Measurements from ENCODE around the gene IRGC. TPM values are rescaled to one million over a fixed set of nuclear protein-coding genes. Genes with fewer than 3 reads are reported as not detected.

Gene IRGC, protein sequence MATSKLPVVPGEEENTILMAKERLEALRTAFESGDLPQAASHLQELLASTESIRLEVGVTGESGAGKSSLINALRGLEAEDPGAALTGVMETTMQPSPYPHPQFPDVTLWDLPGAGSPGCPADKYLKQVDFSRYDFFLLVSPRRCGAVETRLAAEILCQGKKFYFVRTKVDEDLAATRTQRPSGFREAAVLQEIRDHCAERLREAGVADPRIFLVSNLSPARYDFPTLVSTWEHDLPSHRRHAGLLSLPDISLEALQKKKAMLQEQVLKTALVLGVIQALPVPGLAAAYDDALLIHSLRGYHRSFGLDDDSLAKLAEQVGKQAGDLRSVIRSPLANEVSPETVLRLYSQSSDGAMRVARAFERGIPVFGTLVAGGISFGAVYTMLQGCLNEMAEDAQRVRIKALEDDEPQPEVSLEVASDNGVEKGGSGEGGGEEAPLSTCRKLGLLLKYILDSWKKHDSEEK
- not detected for total RNA-seq

DNA sequence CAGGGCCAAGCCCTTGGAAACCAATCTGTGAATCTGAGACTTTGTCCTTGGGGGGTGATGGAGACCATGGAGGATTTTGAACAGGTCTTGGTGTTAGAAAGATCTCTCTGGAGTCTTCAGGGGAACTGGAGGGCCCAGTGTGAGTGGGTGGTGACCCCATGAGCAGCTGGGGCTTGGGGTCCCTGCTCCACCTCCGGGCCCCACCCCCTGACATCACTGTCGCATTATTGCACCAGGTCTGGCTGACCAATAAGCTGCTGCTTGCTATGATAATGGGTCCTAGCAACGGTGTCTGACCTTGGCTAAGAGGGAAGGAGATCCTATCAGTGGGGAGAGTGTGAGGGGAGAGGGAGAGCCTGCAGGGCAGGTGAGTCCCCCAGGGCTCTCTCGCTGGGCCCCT lies at the start of gene IRGC:
Gene IRGC (plus strand): TSS at position 301 of the 400 bp plus-strand sequence. CDS start 2,483 bp downstream, outside the sequence.
- Histone ChIP-seq H3K27me3 (no peaks in the 10 kb centered on the region), H3K27ac (no peak within 1 kb of the TSS), H3K36me3 (no peaks in the 10 kb centered on the region), H3K4me3 (no peak within 1 kb of the TSS), H3K4me1 (no peaks in the 10 kb centered on the region), H3K9me3 (no peaks in the 10 kb centered on the region)
- DNase-seq (ENCODE audit: low spot score in 2 of 2): no peak
- no peak for TF ChIP-seq POLR2A (IDR thresholded peaks at IDR 0.05)
- intact Hi-C loops (cut with DNase I; ENCODE audit: low total_unique reads): loop anchor here (10.0 kb wide), 1 partner anchor 401 kb away; no protein-coding TSS in a partner anchor

DNA sequence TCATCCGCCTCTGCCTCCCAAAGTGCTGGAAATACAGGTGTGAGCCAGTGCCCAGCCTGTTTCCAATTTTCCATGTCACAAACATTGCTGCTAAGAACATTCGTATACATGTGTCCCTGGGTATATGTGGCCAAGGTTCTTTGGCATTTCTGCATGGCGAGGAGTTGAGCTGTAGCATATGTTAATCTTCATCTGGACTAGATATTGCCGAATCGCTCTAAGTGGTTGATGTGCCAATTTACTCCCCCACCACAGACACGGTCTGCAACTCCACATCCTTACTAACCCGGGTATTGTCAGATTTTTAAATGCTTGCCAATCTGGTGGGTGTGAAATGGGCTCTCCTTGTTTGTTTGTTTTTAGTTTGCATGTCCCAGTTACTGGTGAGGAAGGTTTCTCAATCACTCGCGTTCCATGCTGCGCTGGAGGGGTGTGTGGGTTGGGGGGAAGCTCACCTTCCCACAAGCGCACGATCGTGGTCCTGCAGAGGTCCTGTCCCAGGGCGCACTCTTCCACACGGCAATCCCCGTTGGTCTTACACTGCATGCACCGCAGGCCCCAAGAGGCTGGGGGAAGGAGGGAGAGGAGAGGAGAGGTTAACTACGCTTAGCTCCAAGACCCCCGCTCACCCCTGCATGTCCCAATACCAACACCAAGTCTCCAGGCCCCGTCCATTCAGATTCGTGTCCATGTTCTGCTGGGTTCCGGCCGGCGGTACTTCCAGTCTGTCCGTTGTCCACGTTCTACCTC lies 48.6 kb upstream of the IRGC start:
- no peak for DNase-seq (ENCODE audit: low spot score in 2 of 2)
- intact Hi-C loops (cut with DNase I; ENCODE audit: low total_unique reads): no loop called here
- Histone ChIP-seq H3K27ac (peak overlapping the region in 1 of 2 donors; percentile 94), H3K9me3 (no peaks in the 10 kb centered on the region), H3K4me1 (no peaks in the 10 kb centered on the region), H3K36me3 (no peaks in the 10 kb centered on the region), H3K27me3 (no peaks in the 10 kb centered on the region), H3K4me3 (peak overlapping the region; percentile 22 to 72 (median 64))
- TF ChIP-seq POLR2AphosphoS5 (IDR thresholded peaks at IDR 0.05) (no peak), POLR2A (IDR thresholded peaks at IDR 0.05) (no peak)
- TF ChIP-seq, protein P1, sequence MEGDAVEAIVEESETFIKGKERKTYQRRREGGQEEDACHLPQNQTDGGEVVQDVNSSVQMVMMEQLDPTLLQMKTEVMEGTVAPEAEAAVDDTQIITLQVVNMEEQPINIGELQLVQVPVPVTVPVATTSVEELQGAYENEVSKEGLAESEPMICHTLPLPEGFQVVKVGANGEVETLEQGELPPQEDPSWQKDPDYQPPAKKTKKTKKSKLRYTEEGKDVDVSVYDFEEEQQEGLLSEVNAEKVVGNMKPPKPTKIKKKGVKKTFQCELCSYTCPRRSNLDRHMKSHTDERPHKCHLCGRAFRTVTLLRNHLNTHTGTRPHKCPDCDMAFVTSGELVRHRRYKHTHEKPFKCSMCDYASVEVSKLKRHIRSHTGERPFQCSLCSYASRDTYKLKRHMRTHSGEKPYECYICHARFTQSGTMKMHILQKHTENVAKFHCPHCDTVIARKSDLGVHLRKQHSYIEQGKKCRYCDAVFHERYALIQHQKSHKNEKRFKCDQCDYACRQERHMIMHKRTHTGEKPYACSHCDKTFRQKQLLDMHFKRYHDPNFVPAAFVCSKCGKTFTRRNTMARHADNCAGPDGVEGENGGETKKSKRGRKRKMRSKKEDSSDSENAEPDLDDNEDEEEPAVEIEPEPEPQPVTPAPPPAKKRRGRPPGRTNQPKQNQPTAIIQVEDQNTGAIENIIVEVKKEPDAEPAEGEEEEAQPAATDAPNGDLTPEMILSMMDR (IDR thresholded peaks at IDR 0.05): no peak

DNA sequence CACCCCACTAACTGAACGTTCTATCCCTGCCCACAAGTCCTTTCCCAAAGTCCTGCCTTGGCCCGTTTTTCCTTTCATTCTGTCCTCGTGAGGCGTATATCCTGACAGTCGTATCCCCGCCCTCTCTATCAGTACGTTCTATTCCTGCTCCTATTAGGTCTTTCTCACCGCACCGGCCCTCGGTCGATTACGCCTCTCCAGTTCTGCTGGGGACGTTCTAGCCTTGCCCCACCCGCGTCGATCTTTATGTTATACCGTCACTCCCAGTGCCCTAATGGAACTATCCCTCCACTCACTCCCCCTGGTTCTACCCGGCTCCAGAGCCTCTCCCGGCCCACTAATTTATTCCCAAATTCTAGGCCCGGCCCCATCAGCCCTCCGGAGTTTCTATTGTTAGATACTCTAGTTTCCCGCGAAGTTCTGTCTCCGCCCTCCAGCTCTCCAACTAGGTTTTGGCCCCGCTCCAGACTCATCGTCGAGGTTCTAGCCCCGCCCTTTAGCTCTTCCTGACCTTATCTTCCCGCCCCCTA lies 47.9 kb upstream of the IRGC start:
- TF ChIP-seq POLR2AphosphoS5 (IDR thresholded peaks at IDR 0.05) (no peak), POLR2A (IDR thresholded peaks at IDR 0.05) (no peak)
- TF ChIP-seq, protein P1 (IDR thresholded peaks at IDR 0.05): no peak
- H3K4me1 ChIP-seq: no peaks in the 10 kb centered on the region
- H3K9me3 ChIP-seq: no peaks in the 10 kb centered on the region
- H3K27me3 ChIP-seq: no peaks in the 10 kb centered on the region
- DNase-seq (ENCODE audit: low spot score in 2 of 2): no peak
- H3K27ac ChIP-seq: peak overlapping the region; percentile 93 to 94
- H3K4me3 ChIP-seq: peak overlapping the region; percentile 22 to 72 (median 64)
- H3K36me3 ChIP-seq: no peaks in the 10 kb centered on the region
- intact Hi-C loops (cut with DNase I; ENCODE audit: low total_unique reads): no loop called here

DNA sequence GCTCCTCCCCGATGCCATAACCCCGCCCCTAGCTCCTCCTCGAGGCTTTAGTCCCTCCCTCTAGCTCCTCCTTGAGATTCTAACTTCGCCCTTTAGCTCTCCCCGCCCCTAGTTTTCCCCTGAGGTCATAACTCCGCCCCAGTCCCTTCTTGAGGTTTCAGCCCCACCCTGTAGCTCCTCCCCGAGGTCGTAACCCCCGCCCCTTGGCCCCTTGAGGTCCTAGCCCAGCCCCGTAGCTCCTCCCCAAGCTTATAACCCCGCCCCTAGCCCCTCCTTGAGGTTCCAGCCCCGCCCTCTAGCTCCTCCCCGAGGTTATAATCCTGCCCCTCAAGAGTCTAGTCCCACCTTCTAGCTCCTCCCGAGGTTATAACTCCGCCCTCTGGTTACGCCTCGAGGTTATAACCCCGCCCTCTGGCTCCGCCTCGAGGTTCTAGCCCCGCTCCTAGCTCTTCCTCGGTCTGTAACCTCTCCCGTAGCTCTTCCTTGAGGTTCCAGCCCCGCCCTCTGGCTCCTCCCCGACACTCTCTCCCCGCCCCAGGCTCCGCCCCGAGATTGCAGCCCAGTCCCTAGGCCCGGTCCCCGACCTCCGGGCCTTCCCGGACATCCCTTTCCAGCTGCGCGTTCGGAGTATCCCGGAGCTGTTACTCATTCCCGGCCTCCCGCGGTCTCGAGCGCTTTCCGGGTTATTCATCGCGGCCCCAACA lies 47.3 kb upstream of the IRGC start:
- Histone ChIP-seq H3K27me3 (no peaks in the 10 kb centered on the region), H3K4me3 (peak overlapping the region; percentile 62 to 72 (median 64)), H3K9me3 (no peaks in the 10 kb centered on the region), H3K36me3 (no peaks in the 10 kb centered on the region), H3K27ac (peak overlapping the region; percentile 93 to 94), H3K4me1 (no peaks in the 10 kb centered on the region)
- DNase-seq (ENCODE audit: low spot score in 2 of 2): peak; percentile 99
- intact Hi-C loops (cut with DNase I; ENCODE audit: low total_unique reads): no loop called here
- TF ChIP-seq, protein P1 (IDR thresholded peaks at IDR 0.05): no peak
- peak; percentile 90 to 95 (median 92) for TF ChIP-seq POLR2AphosphoS5 (IDR thresholded peaks at IDR 0.05)
- peak; percentile 90 for TF ChIP-seq POLR2A (IDR thresholded peaks at IDR 0.05)

DNA sequence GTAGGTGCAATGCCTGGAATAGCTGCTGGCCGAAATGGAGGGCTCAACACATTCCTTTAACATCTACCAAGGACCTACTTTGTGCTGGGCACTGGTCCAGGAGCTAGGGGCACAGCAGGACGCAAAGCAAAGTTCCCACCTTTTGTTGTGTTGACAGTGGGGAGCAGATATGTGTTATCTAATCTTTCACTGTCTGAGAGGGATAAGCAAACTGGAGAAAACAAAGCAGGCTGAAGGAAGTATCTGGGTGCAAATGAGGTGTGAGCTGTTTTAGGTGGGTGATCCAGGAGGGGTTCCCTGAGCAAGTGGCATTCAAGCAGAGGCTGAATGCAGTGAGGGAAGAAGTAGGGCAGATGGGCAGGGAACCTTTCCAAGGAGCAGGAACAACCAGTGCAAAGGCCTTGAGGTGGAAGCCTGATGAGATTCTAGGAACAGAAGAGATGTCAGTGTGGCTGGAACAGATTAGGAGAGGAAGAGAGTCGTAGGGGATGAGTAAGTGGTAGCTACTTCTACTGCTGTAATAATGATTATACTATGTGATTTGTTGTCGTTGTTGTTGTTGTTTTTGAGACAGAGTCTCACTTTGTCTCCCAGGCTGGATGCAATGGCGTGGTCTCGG lies 43.7 kb upstream of the IRGC start:
- Histone ChIP-seq H3K27me3 (no peaks in the 10 kb centered on the region), H3K27ac (no peak overlapping the region), H3K9me3 (no peaks in the 10 kb centered on the region), H3K36me3 (no peaks in the 10 kb centered on the region), H3K4me1 (no peaks in the 10 kb centered on the region), H3K4me3 (no peak overlapping the region)
- intact Hi-C loops (cut with DNase I; ENCODE audit: low total_unique reads): no loop called here
- DNase-seq (ENCODE audit: low spot score in 2 of 2): no peak
- TF ChIP-seq POLR2A (IDR thresholded peaks at IDR 0.05) (no peak), POLR2AphosphoS5 (IDR thresholded peaks at IDR 0.05) (no peak)
- TF ChIP-seq, protein P1 (IDR thresholded peaks at IDR 0.05): no peak
